AG10803 (cell line): ENCODE results near the gene TMEM258.

Experiments
- DNase-seq: peaks from one replicate; pipeline ENCODE4 v3.0.0; 2010; ENCODE audit warnings: low read depth
- H3K4me3 ChIP-seq: 2 replicates; pipeline ENCODE4 v1.5.1; 2011; ENCODE audit warnings: mild to moderate bottlenecking, low read length, control low read depth
- CTCF ChIP-seq: conservative IDR thresholded peaks from 2 replicates; pipeline ENCODE4 v1.5.1; 2011; ENCODE audit warnings: mild to moderate bottlenecking, low read length, control low read depth, inconsistent platforms

Gene TMEM258

GRCh38 chr11:61800331-61801281 is 8.2 kb upstream of the TMEM258 start:
- TF ChIP-seq CTCF, result no peak
- DNase-seq, result no peak
- no peak overlapping the region for H3K4me3 ChIP-seq

- DNase-seq, result no peak
- TF ChIP-seq CTCF, result no peak
- H3K4me3 ChIP-seq, result no peak overlapping the region
These were observed 7.4 kb upstream of the TMEM258 start for GRCh38 chr11:61799665-61800284.

DNA sequence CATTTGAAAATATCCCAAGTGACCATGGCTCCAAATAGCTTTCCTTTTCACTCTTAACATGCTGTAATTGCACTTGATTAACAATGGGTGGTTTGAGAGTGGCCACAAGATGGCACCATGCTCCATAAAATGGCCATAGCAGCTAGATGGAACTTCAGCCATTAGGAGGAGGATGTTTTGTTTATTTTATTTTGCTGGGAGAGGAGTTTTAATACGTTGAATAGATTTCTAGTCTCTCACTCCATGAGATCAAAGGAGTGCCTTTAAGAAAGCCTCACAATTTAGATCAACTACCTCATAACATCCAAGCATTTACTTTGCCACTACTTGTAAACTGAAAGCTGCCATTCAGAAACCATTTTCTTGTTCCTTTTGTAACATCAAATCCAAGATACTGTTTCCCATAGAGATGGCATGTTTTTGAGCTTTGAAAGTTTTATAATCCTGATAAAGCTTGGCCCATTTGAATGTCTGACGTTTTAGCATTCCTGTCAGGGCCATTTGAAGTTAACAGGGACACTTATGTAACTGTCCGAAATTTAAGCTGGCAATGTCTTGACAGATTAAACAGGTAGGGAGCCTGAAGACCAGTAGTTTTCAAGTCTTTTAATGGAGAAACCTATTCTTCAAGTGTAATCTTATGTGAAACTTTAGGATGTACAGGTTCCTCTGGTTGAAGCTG is 5.0 kb upstream of the TMEM258 start:
- H3K4me3 ChIP-seq, result no peak overlapping the region
- TF ChIP-seq CTCF, result peak; percentile 94
- peak; percentile 84 for DNase-seq

DNA sequence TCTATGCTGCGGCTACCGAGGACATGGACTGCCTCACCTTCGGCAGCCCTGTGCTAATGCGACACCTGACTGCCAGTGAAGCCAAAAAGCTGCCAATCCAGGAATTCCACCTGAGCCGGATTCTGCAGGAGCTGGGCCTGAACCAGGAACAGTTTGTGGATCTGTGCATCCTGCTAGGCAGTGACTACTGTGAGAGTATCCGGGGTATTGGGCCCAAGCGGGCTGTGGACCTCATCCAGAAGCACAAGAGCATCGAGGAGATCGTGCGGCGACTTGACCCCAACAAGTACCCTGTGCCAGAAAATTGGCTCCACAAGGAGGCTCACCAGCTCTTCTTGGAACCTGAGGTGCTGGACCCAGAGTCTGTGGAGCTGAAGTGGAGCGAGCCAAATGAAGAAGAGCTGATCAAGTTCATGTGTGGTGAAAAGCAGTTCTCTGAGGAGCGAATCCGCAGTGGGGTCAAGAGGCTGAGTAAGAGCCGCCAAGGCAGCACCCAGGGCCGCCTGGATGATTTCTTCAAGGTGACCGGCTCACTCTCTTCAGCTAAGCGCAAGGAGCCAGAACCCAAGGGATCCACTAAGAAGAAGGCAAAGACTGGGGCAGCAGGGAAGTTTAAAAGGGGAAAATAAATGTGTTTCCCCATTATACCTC is 3.6 kb upstream of the TMEM258 start:
- H3K4me3 ChIP-seq, result no peak overlapping the region
- TF ChIP-seq CTCF, result no peak
- no peak for DNase-seq

DNA sequence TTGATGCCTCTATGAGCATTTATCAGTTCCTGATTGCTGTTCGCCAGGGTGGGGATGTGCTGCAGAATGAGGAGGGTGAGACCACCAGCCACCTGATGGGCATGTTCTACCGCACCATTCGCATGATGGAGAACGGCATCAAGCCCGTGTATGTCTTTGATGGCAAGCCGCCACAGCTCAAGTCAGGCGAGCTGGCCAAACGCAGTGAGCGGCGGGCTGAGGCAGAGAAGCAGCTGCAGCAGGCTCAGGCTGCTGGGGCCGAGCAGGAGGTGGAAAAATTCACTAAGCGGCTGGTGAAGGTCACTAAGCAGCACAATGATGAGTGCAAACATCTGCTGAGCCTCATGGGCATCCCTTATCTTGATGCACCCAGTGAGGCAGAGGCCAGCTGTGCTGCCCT is 3.1 kb upstream of the TMEM258 start:
- no peak overlapping the region for H3K4me3 ChIP-seq
- TF ChIP-seq CTCF, result no peak
- no peak for DNase-seq

GRCh38 chr11:61794579-61794978 is 2.2 kb upstream of the TMEM258 start:
- TF ChIP-seq CTCF, result no peak
- H3K4me3 ChIP-seq, result no peak overlapping the region
- no peak for DNase-seq
